ENCODE results near the gene GCN1.

GRCh38 chr12:120157678-120158077 lies 36.8 kb downstream of the GCN1 start:
- no peak for TF ChIP-seq CTCF (IDR thresholded peaks at IDR 0.05; ENCODE audit: low read depth, low read length)
- TF ChIP-seq, protein P1, sequence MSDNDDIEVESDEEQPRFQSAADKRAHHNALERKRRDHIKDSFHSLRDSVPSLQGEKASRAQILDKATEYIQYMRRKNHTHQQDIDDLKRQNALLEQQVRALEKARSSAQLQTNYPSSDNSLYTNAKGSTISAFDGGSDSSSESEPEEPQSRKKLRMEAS (IDR thresholded peaks at IDR 0.05; ENCODE audit: low read depth, low read length), result no peak
- TF ChIP-seq POLR2A (IDR thresholded peaks at IDR 0.05; ENCODE audit: extremely low read depth, insufficient read length), result no peak
- TF ChIP-seq MYC (IDR thresholded peaks at IDR 0.05; ENCODE audit: low read depth, low read length), result no peak

Measured in NB4 (cell line).